Pulmonary artery endothelial cell (primary cell): ENCODE data around the gene ILK. TPM values are rescaled to one million over a fixed set of nuclear protein-coding genes. Genes with fewer than 3 reads are reported as not detected.

ENCODE experiments used
- DNase-seq: peaks from one replicate; pipeline ENCODE4 v3.0.0-alpha.2; 2011; ENCODE audit warnings: low read depth, low spot score
- total RNA-seq: library from RNA; depleted of rRNA; stranded (reverse); fragments of >200 nt; gene quantifications from 2 replicates; pipeline ENCODE4 v1.2.3, GENCODE V29; 2014

ILK gene
- total RNA-seq, 1 donor from 2014 or later = 138 TPM

DNA sequence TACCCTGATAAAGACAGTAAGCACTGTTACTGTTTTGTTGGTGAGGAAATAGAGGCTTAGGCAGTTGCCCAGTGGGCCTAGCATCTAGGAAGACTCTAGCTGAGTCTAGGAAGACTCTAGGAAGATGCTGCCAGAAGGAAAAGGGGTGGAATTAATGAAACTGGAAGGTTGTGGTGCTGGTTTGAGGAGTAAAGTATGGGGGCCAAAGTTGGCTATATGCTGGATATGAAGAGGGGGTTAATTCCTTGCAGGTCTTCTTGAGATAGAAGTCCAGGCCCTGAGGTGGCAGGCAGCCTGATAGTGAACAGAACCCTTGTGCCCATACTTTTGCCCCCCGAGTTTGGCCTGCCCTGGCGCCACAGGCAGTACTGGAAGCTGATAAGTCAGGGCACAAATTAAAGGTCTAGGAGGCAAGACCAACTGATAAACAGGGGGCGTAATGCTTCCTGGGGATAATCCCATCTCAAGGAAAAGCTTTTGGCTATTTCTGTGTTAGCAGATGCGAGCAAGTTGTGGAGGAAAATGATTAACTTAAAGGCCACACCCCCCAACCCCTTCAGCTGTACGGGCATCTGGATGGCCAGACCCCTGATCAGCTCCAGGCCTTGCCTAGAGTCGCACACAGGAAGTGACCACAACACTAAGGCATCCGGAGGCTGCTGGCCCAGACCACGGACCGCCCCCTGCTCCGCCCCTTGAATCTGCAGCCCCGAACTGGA, 3.1 kb downstream of the ILK start:
- DNase-seq = peak; percentile 91

DNA sequence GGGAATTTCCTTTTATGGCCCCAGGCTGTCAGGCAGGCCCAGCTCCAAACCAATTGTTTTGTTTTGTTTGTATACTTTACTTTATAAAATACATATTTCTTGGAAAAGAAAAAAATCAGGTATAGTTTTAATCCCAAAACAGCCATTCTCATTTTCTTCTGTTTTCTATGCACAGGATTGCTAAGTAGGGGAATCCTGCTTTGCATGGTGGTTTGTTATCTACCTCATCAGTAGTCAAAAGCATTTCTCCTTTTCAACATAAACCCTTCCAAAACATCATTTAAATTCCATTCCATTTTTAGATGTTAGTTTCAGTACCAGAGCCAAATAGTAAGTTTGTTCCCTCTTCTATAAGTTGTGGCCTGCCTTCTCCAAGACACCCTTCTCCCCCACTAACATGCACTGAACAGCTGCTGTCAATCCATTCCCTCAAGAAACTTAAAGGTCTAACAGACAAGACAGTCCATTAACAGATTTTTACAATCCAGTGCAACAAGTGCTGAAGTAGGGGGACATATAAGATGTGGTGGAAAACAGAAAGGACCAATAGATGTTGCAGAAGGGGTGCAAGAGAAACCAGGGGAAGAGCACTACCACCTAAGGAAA, 3.7 kb downstream of the ILK start:
- DNase-seq = no peak

DNA sequence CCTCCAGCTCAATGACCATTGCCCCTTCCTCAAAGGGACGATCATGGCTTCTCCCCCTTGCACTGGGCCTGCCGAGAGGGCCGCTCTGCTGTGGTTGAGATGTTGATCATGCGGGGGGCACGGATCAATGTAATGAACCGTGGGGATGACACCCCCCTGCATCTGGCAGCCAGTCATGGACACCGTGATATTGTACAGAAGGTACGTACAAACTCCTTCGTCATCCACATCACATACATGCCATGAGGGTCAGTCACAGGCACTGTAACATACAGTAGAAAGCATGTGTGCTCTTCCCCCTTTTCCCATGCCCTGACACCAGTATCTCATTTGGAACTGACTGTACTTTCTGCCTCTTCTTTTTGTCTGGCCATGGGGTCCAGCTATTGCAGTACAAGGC, 4.4 kb downstream of the ILK start:
- DNase-seq = no peak

DNA sequence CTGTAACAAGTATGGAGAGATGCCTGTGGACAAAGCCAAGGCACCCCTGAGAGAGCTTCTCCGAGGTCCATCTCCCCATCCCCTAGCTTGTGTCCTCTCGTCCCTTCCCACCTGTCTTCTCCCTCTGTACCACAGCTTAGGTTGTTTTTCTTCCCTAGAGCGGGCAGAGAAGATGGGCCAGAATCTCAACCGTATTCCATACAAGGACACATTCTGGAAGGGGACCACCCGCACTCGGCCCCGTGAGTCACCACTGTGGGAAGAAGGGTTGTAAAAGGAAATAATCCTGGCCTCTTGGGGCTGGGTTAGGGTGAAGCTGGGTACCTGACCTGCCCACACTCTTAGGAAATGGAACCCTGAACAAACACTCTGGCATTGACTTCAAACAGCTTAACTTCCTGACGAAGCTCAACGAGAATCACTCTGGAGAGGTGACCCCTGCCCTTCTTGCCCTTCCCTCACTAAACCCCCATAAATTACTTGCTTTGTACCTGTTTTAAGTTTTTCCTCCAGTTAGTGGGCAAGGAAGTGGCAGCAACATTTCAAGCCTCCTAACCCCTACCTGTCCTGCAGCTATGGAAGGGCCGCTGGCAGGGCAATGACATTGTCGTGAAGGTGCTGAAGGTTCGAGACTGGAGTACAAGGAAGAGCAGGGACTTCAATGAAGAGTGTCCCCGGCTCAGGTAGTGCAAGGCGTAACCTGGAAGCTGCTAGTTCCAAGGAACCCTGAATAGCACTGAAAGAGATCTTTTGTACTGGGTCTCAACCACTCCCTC, 5.3 kb downstream of the ILK start:
- DNase-seq = no peak

DNA sequence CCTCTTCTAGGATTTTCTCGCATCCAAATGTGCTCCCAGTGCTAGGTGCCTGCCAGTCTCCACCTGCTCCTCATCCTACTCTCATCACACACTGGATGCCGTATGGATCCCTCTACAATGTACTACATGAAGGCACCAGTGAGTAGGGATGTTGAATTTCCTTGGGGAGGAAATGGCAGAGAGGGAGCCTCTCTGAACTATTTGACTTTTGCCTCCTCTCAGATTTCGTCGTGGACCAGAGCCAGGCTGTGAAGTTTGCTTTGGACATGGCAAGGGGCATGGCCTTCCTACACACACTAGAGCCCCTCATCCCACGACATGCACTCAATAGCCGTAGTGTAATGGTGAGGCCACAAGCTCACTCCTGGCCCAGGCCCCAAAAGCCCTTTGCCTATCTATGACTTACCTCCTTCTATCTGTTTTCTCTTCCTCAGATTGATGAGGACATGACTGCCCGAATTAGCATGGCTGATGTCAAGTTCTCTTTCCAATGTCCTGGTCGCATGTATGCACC, 6.0 kb downstream of the ILK start:
- DNase-seq = no peak

DNA sequence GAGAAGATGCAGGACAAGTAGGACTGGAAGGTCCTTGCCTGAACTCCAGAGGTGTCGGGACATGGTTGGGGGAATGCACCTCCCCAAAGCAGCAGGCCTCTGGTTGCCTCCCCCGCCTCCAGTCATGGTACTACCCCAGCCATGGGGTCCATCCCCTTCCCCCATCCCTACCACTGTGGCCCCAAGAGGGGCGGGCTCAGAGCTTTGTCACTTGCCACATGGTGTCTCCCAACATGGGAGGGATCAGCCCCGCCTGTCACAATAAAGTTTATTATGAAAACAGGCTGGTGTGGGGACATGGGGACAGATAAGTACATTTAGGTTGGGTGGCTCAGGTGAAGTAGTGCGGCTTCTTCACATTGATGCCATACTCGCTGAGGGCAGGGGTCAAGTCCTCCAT, 7.0 kb downstream of the ILK start:
- no peak for DNase-seq

DNA sequence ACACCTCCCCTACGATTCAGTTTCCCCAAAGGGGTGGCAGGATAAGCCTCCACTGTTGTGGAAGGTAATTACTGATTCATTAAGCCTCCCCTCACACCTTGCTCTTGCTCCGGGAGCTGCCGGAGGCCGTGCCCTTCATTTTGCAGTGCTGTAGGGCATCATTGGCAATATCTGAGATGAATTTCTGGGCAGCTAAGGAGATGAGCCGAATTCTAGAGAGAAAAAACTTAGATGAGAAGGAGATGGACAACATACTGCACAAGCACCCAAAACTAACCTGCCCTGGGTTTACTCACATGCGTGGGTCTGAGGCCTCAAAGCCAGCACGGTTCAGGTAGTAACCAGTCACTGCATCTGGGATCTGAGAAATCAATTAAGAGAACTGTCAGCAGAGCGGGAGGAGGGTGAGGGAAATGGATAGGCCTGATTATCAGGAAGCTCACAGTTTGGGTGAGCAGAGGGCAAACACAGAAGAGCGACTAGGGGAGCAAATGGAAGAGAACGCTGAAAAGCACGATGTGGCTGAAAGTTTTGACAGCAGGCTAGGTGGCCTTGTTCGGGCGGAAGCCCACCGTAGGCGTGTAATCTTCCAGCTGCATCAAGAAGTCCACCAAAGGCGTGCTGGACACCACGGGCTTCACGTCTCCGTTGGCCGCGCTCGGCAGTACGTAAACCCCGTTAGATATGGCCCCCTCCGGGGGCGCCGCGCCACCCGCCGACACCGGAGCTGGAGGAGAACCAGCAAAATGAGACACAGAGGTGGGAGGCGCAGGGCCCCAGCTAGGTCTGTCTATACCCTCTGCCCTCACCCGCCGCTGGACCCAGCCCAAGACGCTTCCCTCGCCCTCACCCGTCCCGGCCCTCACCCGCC, 7.8 kb downstream of the ILK start:
- no peak for DNase-seq

DNA sequence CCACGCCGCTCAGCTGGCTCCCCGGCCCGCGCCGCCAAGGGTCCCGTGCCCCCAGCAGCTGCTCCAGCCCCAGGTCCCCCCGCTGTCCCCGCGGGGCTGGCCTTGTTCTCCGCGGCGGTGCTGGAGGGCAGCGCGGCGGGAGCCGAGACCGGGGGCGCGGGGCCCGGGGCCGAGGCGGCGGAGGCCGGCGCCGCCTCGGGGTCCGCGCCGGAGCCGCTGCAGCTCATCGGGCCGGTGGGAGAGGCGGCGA, 8.3 kb downstream of the ILK start:
- DNase-seq = no peak

DNA sequence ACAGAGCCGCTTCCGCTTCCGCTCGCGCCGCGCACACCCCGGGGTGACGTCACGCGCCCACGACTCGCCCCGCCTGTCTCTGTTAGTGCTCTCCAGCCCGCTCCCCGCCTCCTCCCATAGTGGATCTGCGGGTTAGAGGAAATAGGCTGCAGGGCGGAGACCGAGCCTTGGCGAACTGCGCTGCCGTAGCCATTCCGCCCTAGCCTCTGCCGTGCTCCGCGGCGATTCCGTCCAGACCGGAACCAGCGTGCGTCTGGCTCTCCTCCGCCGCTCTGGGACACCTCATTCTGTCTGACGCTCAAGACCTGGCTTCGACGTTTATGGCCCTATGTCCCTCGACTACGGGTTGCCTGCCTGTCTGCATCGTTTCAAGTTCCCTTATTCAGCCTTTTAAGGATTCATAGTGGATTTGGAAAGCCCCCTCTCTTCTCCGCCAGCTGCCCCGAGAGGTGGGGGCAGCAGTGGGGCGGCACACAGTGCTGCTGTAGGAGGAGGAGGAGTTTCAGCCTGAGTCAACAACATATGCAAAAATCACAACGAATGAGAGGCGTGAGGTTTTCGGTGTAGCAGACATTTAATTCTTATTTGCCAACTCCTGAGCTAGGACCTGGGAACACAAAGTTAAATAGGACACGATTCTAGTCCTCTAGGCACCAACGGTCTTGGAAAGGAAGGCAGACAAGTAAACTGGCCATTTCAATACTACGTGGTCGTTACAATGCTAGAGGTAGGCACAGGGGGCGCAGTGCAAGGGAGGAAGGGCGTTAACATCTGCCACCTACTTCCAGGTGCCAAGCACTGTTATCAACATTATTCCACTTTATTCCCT, 8.9 kb downstream of the ILK start, which contains the start of gene TAF10:
Gene TAF10, minus strand, starts transcription at position 4 of the 829 bp plus-strand sequence. CDS start 27 bp downstream, outside the sequence.
- DNase-seq = peak; percentile 85

DNA sequence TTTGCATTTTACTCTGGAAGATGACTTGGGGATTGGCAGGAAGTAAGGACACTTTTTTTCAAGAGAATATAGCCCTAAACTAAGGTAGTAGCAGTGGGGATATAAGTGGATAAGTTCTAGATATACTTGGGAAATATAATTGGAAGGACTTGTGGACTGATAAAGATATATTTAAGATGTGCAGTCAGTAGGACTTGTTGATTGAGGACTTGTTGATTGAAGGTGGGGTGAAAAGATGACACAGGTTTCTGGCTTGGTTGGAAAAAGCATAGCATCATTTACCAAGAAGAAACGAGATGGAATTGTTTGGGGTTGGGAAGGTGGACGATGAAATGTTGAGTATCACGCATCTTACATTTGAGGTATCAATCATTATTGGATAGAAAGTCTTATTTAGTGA, 9.9 kb downstream of the ILK start:
- DNase-seq = no peak

DNA sequence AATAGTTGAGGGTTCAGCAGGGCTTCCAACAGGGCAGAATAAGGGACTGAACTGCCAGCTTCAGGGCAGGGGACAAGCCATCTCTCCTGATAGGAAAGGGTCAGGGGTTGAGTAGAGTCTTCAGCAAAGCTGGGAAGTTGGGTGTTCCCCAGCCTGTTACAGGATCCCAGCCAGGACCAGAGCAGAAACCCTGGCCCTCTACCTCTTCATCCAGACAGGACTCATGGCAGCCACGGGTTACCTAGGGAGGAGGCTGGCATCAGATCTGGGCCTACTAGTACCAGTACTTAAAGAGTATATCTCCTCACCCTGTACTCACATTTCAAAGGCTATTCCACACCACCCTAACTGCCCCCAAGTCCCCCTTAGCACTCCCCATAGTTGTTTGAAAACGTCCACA, 10.9 kb downstream of the ILK start:
- DNase-seq = no peak

DNA sequence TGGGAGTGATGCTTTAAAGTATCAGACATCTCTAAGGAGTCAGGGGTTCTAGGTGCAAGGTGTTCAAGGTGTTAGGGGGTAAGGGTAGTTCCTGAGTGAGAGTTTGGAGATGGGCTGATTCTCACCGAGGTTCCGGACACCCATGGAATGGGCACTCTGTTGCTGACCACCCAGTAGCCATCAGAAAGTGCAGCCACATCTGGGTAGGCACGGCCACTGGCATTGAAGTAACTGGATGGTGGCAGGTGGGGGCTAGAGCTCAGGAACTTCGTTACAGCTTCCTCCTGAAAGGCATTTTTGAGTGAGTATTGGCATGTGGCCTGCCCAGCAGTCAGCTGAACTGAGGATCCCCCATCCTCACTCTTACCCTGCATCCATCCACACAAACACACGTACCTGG, 11.5 kb downstream of the ILK start:
- DNase-seq = no peak

DNA sequence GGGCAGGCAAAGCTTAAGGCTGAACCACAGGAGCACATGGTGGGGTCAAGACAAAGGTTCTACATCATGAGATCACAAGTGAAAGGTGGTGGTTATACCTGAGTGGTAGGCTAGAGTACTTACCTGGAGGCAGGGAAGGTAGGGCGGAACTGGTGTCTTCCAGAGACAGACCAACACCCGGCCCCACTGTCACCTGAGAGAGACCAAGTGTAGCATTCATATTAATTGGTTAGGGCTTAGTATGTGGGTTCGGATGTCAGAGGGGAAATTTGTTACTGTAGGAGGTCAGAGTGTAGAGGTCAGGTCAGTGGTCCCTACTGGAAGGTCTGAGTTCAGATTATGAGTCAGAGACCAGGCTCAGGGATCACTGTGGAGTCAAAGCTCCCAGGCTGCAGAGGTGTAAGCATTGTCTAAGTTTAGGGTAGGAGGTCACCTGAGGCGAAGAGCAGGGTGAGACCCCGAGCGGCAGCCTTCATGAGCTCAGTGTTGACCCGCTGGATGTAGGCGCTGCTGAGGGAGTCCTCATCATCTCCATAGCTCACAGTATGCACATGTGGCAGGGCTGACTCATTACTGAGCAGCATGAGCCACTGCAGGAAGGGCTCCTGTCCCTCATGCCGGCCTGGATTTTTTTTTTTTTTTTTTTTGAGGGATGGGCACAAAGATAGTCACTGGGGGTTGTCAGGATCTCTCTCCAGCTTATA, 12.5 kb downstream of the ILK start:
- no peak for DNase-seq

DNA sequence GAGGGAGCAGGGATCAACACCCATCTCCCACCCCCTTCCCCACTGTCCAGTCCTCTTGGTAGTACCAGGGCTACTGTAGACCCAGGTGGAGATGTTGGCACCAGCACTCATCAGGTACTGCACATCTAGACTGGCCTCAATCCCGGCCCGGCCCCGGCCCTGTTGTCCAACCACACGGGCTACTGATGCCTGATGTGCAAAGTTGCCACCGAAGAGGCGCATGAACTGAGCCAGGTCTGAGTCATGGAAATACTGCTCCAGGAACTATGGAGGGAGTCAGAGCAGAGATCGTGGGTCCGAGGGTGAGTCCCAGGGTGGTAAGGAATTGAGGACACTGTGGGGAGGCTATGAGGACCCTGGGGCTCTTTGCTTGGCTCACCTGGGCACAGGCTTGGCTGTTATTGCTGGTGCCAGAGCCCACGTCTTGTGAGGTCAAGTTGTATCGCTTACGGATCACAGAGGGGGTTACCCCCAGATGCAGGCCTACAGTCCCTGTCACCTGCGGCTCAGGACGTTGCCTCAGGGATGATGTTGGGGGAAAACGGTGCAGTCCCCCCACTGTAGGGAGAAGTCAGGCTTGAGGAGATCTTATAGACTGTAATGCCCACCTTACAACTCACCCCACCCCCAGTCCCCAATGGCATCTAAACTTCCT, 13.1 kb downstream of the ILK start:
- no peak for DNase-seq

DNA sequence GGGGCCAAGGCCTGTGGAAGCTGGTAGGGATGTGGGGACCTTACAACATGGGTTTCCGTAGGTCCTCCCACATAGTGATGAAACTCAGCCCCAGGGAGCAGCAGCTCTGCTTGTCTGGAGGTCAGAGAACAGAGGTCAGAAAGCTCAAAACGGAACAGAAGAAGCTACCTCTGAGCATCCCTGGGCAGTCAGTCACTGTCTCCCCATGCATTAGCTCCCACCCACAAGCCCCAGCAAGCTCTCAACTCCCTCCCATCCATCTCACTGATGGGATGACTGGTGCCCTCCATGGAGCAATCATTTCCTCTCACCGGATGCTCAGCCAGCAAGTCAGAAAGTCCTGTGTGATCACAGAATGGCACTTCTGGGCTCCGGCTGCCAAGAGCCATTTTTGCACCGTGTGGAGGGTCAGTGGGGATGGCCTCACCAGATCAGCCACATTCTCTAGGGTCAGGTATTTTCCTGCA, 13.8 kb downstream of the ILK start:
- no peak for DNase-seq

DNA sequence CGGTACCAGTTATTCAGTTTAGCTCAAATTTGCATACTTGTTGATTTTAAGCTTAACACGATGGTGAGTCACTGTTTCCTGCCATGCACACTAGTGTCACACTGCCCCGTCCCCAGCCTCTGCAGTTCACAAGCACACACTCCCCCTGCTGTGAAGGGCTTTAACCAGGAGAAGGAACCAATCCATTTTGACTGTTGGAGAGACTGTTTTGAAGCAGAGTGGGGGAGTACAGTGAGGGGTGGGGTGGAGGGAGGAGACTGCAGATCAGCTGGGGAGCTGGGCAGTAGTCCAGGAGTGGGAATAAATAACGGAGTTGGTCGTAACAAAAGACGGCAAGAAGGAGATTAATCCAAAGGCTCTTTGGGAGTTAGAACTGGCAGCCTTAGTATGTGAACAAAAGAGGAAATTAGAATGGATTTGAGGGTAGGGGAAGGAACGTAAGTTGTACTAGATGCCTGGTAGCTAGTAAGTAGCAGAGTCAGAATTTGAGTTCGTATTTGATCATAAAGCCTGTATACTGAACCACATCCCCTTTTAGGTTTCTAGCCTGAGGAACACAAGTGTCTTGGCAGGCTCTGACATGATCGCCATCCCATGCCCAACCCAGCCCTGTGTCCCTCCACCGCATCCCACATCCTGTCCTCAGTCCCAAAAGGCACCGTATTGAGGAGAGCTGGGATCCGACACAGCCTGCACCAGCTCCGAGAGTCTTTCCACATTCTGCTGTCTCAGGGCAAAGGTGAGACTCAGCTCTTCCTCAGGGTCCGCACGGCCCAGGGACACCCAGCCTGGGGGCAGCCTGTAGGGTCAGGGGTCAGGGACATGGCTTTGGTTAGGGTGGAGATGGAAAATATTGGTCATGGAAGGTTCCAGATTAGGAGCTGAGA, 14.8 kb downstream of the ILK start:
- peak; percentile 66 for DNase-seq

DNA sequence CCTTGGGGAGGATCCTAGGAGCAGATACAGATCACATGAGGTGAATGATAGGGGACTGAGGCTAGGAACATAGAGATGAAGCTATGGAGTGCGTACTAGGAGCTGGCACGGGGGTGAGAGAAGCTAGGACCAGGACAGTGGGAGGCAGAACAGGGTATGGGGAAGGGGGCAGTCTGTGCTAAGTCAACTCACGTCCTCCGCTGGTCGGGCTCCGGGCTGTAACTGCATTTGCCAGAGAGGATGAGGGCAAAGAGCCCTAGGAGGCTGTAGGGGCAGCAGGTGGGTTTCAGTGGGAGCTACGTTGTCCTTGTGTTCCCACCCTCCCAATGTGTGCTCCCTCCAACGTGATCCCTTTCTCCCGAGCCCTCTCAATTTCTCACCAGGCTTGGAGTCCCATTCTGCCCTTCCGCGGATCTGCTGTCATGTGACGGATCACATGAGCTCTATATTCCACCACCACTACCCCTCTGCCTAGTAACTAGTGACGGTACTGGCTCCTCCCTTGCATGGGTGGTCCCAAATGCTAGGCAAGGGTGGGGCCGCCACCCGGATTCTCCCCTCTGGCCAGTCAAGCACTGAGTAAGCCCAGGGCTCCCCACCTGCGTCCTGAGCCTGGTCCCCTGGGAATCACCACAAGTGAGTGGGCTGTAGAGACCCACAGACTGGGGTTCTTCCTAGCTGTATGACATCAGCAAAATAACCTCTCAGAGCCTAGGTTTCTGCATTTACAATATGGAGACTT, 15.6 kb downstream of the ILK start, which contains the start of gene TPP1:
Gene TPP1, minus strand, starts transcription at position 419 of the 742 bp plus-strand sequence. Its CDS starts 22 bp downstream, at position 397.
- peak; percentile 78 for DNase-seq

DNA sequence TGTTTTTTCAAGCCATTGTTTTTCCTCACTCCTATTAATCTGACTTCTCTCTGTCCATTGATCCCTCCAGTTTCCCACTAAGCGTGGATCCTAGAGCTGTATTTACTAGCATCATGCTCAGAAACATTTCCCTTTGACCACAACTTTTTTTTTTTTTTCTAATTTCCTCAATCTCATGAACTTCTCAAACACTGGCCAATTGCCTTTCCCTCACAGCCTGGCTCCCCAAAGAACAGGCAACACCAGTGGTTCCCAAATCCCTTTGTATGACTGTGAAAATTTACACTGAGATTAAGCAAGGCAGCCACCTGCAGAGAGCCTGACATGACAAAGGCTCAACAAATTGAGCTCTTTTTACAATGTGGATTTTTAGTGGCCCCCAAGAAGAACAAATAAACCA, 17.1 kb downstream of the ILK start:
- no peak for DNase-seq
